H1 (cell line): Measurements from ENCODE around the gene RHOV. TPM values are rescaled to one million over a fixed set of nuclear protein-coding genes. Genes with fewer than 3 reads are reported as not detected.

Experiments
- CTCF ChIA-PET: fragments of 300-600 bp; sonication (Branson Sonifier 250); formaldehyde crosslinking; loops from one replicate; lab custom pipeline; 2021; ENCODE audit not compliant: partially characterized antibody; lab: Charles Lee
- POLR2A ChIA-PET: fragments of 300-600 bp; sonication (Branson Sonifier 250); formaldehyde crosslinking; loops from one replicate; lab custom pipeline; 2021; ENCODE audit warnings: inconsistent platforms; ENCODE audit not compliant: partially characterized antibody; lab: Charles Lee
- DNase-seq, 2 experiments: peaks; one replicate each; pipeline versions ENCODE4 v3.0.0 to v3.0.0-alpha.2; 2010 to 2022; ENCODE audit warnings: low spot score in 2 of 2, low read depth in 1 of 2, mixed read lengths in 1 of 2
- FAIRE-seq: peaks from 2 replicates; lab custom pipeline; 2011; peaks lifted over from hg19 to GRCh38; lab: Jason Lieb, UNC
- H2AFZ ChIP-seq: 2 replicates; pipeline ENCODE4 v1.8.1; 2012; ENCODE audit warnings: low read length, inconsistent platforms
- H2AK5ac ChIP-seq: 2 replicates; pipeline ENCODE4 v1.6.1; 2013; ENCODE audit warnings: low read depth, low read length
- H2BK120ac ChIP-seq: replicated peaks from 2 replicates; pipeline ENCODE3; 2013; ENCODE audit warnings: low read depth, low read length, inconsistent platforms
- H2BK12ac ChIP-seq: 2 replicates; pipeline ENCODE4 v1.6.1; 2013; ENCODE audit warnings: low read depth, low read length
- H2BK15ac ChIP-seq: 2 replicates; pipeline ENCODE4 v1.6.1; 2013; ENCODE audit warnings: low read length
- H2BK20ac ChIP-seq: 2 replicates; pipeline ENCODE4 v1.6.1; 2013; ENCODE audit warnings: low read length
- H2BK5ac ChIP-seq: 2 replicates; pipeline ENCODE4 v1.6.1; 2013; ENCODE audit warnings: low read depth, low read length
- H3K14ac ChIP-seq: 2 replicates; pipeline ENCODE4 v1.6.1; 2013; ENCODE audit warnings: inconsistent platforms; ENCODE audit not compliant: insufficient read length
- H3K18ac ChIP-seq: 2 replicates; pipeline ENCODE4 v1.6.1; 2013; ENCODE audit warnings: low read length; ENCODE audit errors: extremely low read depth
- H3K23ac ChIP-seq: 2 replicates; pipeline ENCODE4 v1.6.1; 2013; ENCODE audit warnings: inconsistent platforms; ENCODE audit not compliant: insufficient read length
- H3K23me2 ChIP-seq: 2 replicates; pipeline ENCODE4 v1.6.1; 2013; ENCODE audit warnings: low read depth, low read length
- H3K27ac ChIP-seq: 2 replicates; pipeline ENCODE4 v1.6.1; 2011; ENCODE audit warnings: low read depth, low read length, inconsistent platforms
- H3K27me3 ChIP-seq, 4 experiments: replicated peaks in 1 of 4; 1 replicate in 1 of 4; 2 replicates in 3 of 4; pipeline versions ENCODE4 v1.6.1 to v1.8.1; 2011 to 2013; ENCODE audit warnings: low read length in 3 of 4, mild to moderate bottlenecking in 3 of 4, inconsistent platforms in 2 of 4, mixed read lengths in 2 of 4, moderate library complexity in 1 of 4; ENCODE audit not compliant: control insufficient read depth in 3 of 4, insufficient read depth in 3 of 4; ENCODE audit errors: extremely low read depth in 1 of 4
- H3K36me3 ChIP-seq, 4 experiments: 2 replicates each; pipeline versions ENCODE4 v1.6.1 to v1.8.1; 2011 to 2013; ENCODE audit warnings: mild to moderate bottlenecking in 4 of 4, low read length in 3 of 4, moderate library complexity in 2 of 4, control low read depth in 1 of 4, inconsistent platforms in 1 of 4; ENCODE audit not compliant: insufficient read depth in 4 of 4, control insufficient read depth in 2 of 4
- H3K4ac ChIP-seq: replicated peaks from 2 replicates; pipeline ENCODE3; 2013; ENCODE audit warnings: low read length, low read depth, mixed read lengths, inconsistent platforms; ENCODE audit not compliant: insufficient read length
- H3K4me1 ChIP-seq, 4 experiments: replicated peaks in 1 of 4; 1 replicate in 1 of 4; 2 replicates in 3 of 4; pipeline versions ENCODE4 v1.6.1 to v1.8.1; 2011 to 2013; ENCODE audit warnings: low read length in 3 of 4, inconsistent platforms in 2 of 4, mixed read lengths in 1 of 4; ENCODE audit not compliant: insufficient read depth in 4 of 4, control insufficient read depth in 3 of 4
- H3K4me2 ChIP-seq, 2 experiments: 2 replicates each; pipeline versions ENCODE4 v1.6.1 to v1.8.1; 2011 to 2013; ENCODE audit warnings: low read depth in 2 of 2, low read length in 2 of 2, control low read depth in 1 of 2, inconsistent platforms in 1 of 2, mild to moderate bottlenecking in 1 of 2; ENCODE audit not compliant: insufficient read depth in 1 of 2
- H3K4me3 ChIP-seq, 4 experiments: fragments of 200-600, 300-600 bp in 1 of 4; sonication (generic), shearing (Covaris generic), sonication (Bioruptor Twin) in 1 of 4; 2 replicates each; pipeline versions ENCODE4 v1.5.1 to v1.8.1; 2011 to 2016; ENCODE audit warnings: low read length in 4 of 4, low read depth in 3 of 4, control low read depth in 2 of 4, inconsistent platforms in 2 of 4, mild to moderate bottlenecking in 2 of 4, mixed read lengths in 1 of 4, moderate library complexity in 1 of 4; ENCODE audit not compliant: insufficient read depth in 2 of 4; ENCODE audit errors: extremely low read depth in 1 of 4
- H3K56ac ChIP-seq: replicated peaks from 2 replicates; pipeline ENCODE3; 2013; ENCODE audit warnings: low read depth, mild to moderate bottlenecking, mixed read lengths, low read length, inconsistent platforms; ENCODE audit not compliant: insufficient read length
- H3K79me1 ChIP-seq: 2 replicates; pipeline ENCODE4 v1.6.1; 2013; ENCODE audit warnings: low read depth, low read length, control low read depth
- H3K79me2 ChIP-seq, 2 experiments: 2 replicates each; pipeline versions ENCODE4 v1.6.1 to v1.8.1; 2012 to 2013; ENCODE audit warnings: low read length in 2 of 2, mild to moderate bottlenecking in 2 of 2, inconsistent platforms in 1 of 2; ENCODE audit not compliant: insufficient read depth in 2 of 2, control insufficient read depth in 1 of 2
- H3K9ac ChIP-seq, 4 experiments: replicated peaks in 1 of 4; 1 replicate in 1 of 4; 2 replicates in 3 of 4; pipeline versions ENCODE4 v1.6.1 to v1.8.1; 2011 to 2013; ENCODE audit warnings: low read depth in 3 of 4, low read length in 3 of 4, control low read depth in 2 of 4, mild to moderate bottlenecking in 2 of 4, moderate library complexity in 2 of 4, inconsistent platforms in 1 of 4; ENCODE audit errors: extremely low read depth in 1 of 4
- H3K9me3 ChIP-seq, 2 experiments: 2 replicates each; pipeline versions ENCODE4 v1.6.1 to v1.8.1; 2012 to 2013; ENCODE audit warnings: mild to moderate bottlenecking in 2 of 2, moderate library complexity in 2 of 2, control low read depth in 1 of 2, inconsistent platforms in 1 of 2, low read depth in 1 of 2, low read length in 1 of 2, mixed read lengths in 1 of 2; ENCODE audit not compliant: insufficient read depth in 2 of 2
- H4K20me1 ChIP-seq, 2 experiments: replicated peaks in 1 of 2; 2 replicates each; pipeline versions ENCODE3 to v1.8.1; 2011 to 2013; ENCODE audit warnings: inconsistent platforms in 2 of 2, low read length in 2 of 2, mild to moderate bottlenecking in 1 of 2; ENCODE audit not compliant: insufficient read depth in 2 of 2, control insufficient read depth in 1 of 2
- H4K5ac ChIP-seq: 2 replicates; pipeline ENCODE4 v1.6.1; 2013; ENCODE audit warnings: low read length, low read depth, mixed read lengths, inconsistent platforms; ENCODE audit not compliant: insufficient read length
- H4K8ac ChIP-seq: 2 replicates; pipeline ENCODE4 v1.8.0; 2013; ENCODE audit warnings: mild to moderate bottlenecking, moderate library complexity, low read length, inconsistent platforms; ENCODE audit not compliant: insufficient read depth; ENCODE audit errors: extremely low read depth
- H4K91ac ChIP-seq: replicated peaks from 2 replicates; pipeline ENCODE3; 2013; ENCODE audit warnings: low read length, mixed read lengths, inconsistent platforms; ENCODE audit not compliant: insufficient read length
- RNF2 ChIP-seq: fragments of 200-900, 300-1000 bp; sonication (generic); IDR thresholded peaks from 2 replicates; pipeline ENCODE4 v1.7.1; 2016; ENCODE audit warnings: borderline replicate concordance, low read depth, mild to moderate bottlenecking, antibody characterized with exemption, low read length; ENCODE audit not compliant: poor library complexity, severe bottlenecking; ENCODE audit errors: missing control alignments
- SAP30 ChIP-seq: fragments of 300-600 bp; sonication (generic); IDR thresholded peaks from 2 replicates; pipeline ENCODE4 v1.7.1; 2012; ENCODE audit warnings: low read length, moderate library complexity, mild to moderate bottlenecking, inconsistent platforms; ENCODE audit not compliant: insufficient read depth, insufficient replicate concordance
- SUZ12 ChIP-seq: fragments of 200-600 bp; sonication (generic); IDR thresholded peaks from 2 replicates; pipeline ENCODE4 v1.6.1; 2012; ENCODE audit warnings: mild to moderate bottlenecking, inconsistent platforms, low read length, moderate library complexity, mixed read lengths
- TCF12 ChIP-seq: IDR thresholded peaks from 2 replicates; pipeline ENCODE4 v1.6.1; 2011; ENCODE audit warnings: low read depth, mild to moderate bottlenecking, low read length
- WGBS, 2 experiments: shearing (Covaris generic) in 1 of 2; methylation state at CpG; one replicate each; pipeline versions ENCODE4 v1.1.6 to v1.1.7; 2013 to 2015; ENCODE audit warnings: low lambda C conversion rate in 2 of 2, mixed read lengths in 2 of 2, inconsistent platforms in 1 of 2, low coverage in 1 of 2, missing lambda C conversion rate in 1 of 2; ENCODE audit not compliant: insufficient replicate concordance in 2 of 2, insufficient coverage in 1 of 2, insufficient read length in 1 of 2; ENCODE audit errors: extremely low coverage in 1 of 2, missing lambda C conversion rate in 1 of 2; 5-methylcytosine and 5-hydroxymethylcytosine counted together
- polyA plus RNA-seq, 7 experiments: library from polyadenylated mRNA; depleted of rRNA in 3 of 7; stranded (reverse) in 5 of 7; unstranded in 2 of 7; fragments of >200 nt in 5 of 7; fragments of 200-250 nt in 2 of 7; gene quantifications; 1 replicate in 5 of 7; 2 replicates in 1 of 7; 4 replicates in 1 of 7; pipeline versions ENCODE4 v1.2.1 to v1.2.3, GENCODE V29; 2011 to 2013; ENCODE audit warnings: missing spikeins in 2 of 7, mixed read lengths in 2 of 7
- total RNA-seq: library from RNA; stranded (reverse); fragmentation: NEBNext Ultra II Directional; extraction: Animal tissue kit (Norgen Biotek cat#: 25700); gene quantifications from 2 replicates; pipeline ENCODE4 v1.2.1, GENCODE V29; 2021

The RHOV gene
- total and polyA plus RNA-seq, 2 of the 8 experiments (the other 6 are each of a cell fraction or from before 2014, with no cell fraction given): 1.5 to 2.7 TPM

DNA sequence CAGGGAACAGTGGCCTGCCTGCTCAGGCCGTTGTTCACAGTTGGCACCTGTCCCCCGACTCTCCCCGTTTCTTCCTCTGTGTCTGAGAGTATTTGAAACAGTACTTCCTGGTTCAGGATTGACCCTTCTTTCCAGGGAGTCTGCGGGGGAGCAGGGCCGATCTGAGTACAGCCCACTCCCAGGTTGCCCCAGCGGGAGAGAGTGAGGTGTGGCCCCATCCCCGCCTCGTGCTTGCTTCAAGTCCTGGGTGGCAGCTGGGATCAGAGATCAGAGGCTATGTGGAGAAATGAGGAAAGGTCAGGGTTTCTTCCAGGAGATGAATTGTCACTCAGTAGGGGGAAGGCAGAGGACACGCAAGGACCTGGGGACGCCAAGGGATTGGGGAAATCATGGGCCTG is 48.6 kb upstream of the RHOV start:
- DNase-seq: no peak
- peaks cover 0 to 13% of the 10 kb centered on the region in 2 experiments for H4K20me1 ChIP-seq
- H3K4me1 ChIP-seq: peaks cover 3 to 20% (median 15%) of the 10 kb centered on the region in 4 experiments
- H4K91ac ChIP-seq: no peak overlapping the region
- ChIA-PET POLR2A (interaction anchor here (0.7 to 43.8 kb wide), 5 partner anchors 11 to 33 kb away, joined by 3 to 1505 read pairs (median 3); partner anchors contain the start of gene CHAC1), CTCF (interaction anchor here (1.1 to 33.1 kb wide), 7 partner anchors 2 to 63 kb away, joined by 3 to 619 read pairs (median 6); partner anchors contain the start of genes CHAC1, DLL4 and VPS18)
- H3K14ac ChIP-seq: no peak overlapping the region
- no peak overlapping the region for H2BK5ac ChIP-seq
- H4K5ac ChIP-seq: no peak overlapping the region
- H3K4me3 ChIP-seq: no peak overlapping the region
- no peak overlapping the region for H3K9ac ChIP-seq
- no peak overlapping the region for H3K23ac ChIP-seq
- H3K79me1 ChIP-seq: no peaks in the 10 kb centered on the region
- H3K4ac ChIP-seq: no peak overlapping the region
- no peak overlapping the region for H3K56ac ChIP-seq
- H2BK120ac ChIP-seq: no peak overlapping the region
- H3K79me2 ChIP-seq: no peaks in the 10 kb centered on the region
- H3K18ac ChIP-seq: no peak overlapping the region
- peaks cover 46 to 80% (median 60%) of the 10 kb centered on the region in 4 experiments for H3K27me3 ChIP-seq
- H3K36me3 ChIP-seq: no peaks in the 10 kb centered on the region
- no peak for FAIRE-seq
- no peak for TF ChIP-seq TCF12
- no peak for TF ChIP-seq RNF2
- TF ChIP-seq SUZ12: peak; percentile 17; the same call in 1 of the 2 replicates
- no peak for TF ChIP-seq SAP30
- H2BK15ac ChIP-seq: no peak overlapping the region
- no peak overlapping the region for H3K4me2 ChIP-seq
- no peaks in the 10 kb centered on the region for H3K9me3 ChIP-seq
- H2BK20ac ChIP-seq: no peak overlapping the region
- 0 out of 2 replicates have a peak overlapping the region, but pooled peaks have one; percentile 27 for H2BK12ac ChIP-seq
- no peak overlapping the region for H3K27ac ChIP-seq
- no peak overlapping the region for H2AFZ ChIP-seq
- H4K8ac ChIP-seq: no peak overlapping the region
- 71% methylated on average over 10 of the region's 10 CpGs; no CpG with 5 or more reads in 1 of the 2 experiments for WGBS, 2 experiments
- peaks cover 8% of the 10 kb centered on the region; the same call in 1 of the 2 replicates for H3K23me2 ChIP-seq
- no peak overlapping the region for H2AK5ac ChIP-seq
